ENCODE results near the gene PEX10. TPM values are rescaled to one million over a fixed set of nuclear protein-coding genes. Genes with fewer than 3 reads are reported as not detected.

Gene PEX10
- total and polyA plus RNA-seq, 2 of the 8 experiments (the other 6 are each of a cell fraction or from before 2014, with no cell fraction given): 24.3 to 26.9 TPM

GRCh38 chr1:2368053-2368744 lies 44.2 kb downstream of the PEX10 start:
- H4K8ac ChIP-seq (ENCODE audit: extremely low read depth, insufficient read depth, low read length): no peak overlapping the region
- H3K79me2 ChIP-seq (ENCODE audit: control insufficient read depth in 1 of 2, insufficient read depth in 2 of 2, low read length in 2 of 2): no peaks in the 10 kb centered on the region
- H4K20me1 ChIP-seq (replicated peaks in 1 of 2; ENCODE audit: control insufficient read depth in 1 of 2, insufficient read depth in 2 of 2, low read length in 2 of 2): no peaks in the 10 kb centered on the region
- H4K91ac ChIP-seq (replicated peaks; ENCODE audit: insufficient read length, low read length): no peak overlapping the region
- TF ChIP-seq POLR2AphosphoS5 (IDR thresholded peaks at IDR 0.05; ENCODE audit: low read depth, low read length) (no peak), JUN (IDR thresholded peaks at IDR 0.05; ENCODE audit: low read depth, low read length) (no peak), MAX (IDR thresholded peaks at IDR 0.05) (no peak), NRF1 (IDR thresholded peaks at IDR 0.05; ENCODE audit: low read depth, low read length) (no peak), RFX5 (IDR thresholded peaks at IDR 0.05; ENCODE audit: borderline replicate concordance, low read depth, low read length) (no peak), EZH2 (IDR thresholded peaks at IDR 0.05; ENCODE audit: low read depth, low read length, severe bottlenecking) (no peak), SP1 (IDR thresholded peaks at IDR 0.05; ENCODE audit: low read depth, low read length) (no peak)
- H3K4ac ChIP-seq (replicated peaks; ENCODE audit: insufficient read length, low read depth, low read length): no peak overlapping the region
- no peaks in the 10 kb centered on the region for H3K79me1 ChIP-seq (ENCODE audit: low read depth, low read length)
- no peak overlapping the region for H3K4me2 ChIP-seq (ENCODE audit: insufficient read depth in 1 of 2, low read depth in 2 of 2, low read length in 2 of 2)
- no peak overlapping the region for H3K18ac ChIP-seq (ENCODE audit: extremely low read depth, low read length)
- FAIRE-seq (no peak), DNase-seq (ENCODE audit: low read depth in 1 of 2, low spot score in 2 of 2) (no peak)
- ChIA-PET POLR2A (ENCODE audit: partially characterized antibody) (no interaction called here), CTCF (ENCODE audit: partially characterized antibody) (no interaction called here)
- H4K5ac ChIP-seq (ENCODE audit: insufficient read length, low read depth, low read length): no peak overlapping the region
- no peak overlapping the region for H2BK5ac ChIP-seq (ENCODE audit: low read depth, low read length)
- WGBS, 2 experiments (ENCODE audit: extremely low coverage in 1 of 2, insufficient coverage in 1 of 2, insufficient read length in 1 of 2, insufficient replicate concordance in 2 of 2, low coverage in 1 of 2, low lambda C conversion rate in 2 of 2, missing lambda C conversion rate in 1 of 2): 88% methylated on average over 8 of the region's 8 CpGs; no CpG with 5 or more reads in 1 of the 2 experiments
- no peaks in the 10 kb centered on the region for H3K4me1 ChIP-seq (replicated peaks in 1 of 4; ENCODE audit: control insufficient read depth in 3 of 4, insufficient read depth in 4 of 4, low read length in 3 of 4)
- H3K9me3 ChIP-seq (ENCODE audit: insufficient read depth in 2 of 2, low read depth in 1 of 2, low read length in 1 of 2): peaks cover 0 to 3% of the 10 kb centered on the region in 2 experiments; a peak in 2 of 4 replicates
- H2BK15ac ChIP-seq (ENCODE audit: low read length): no peak overlapping the region
- H3K9ac ChIP-seq (replicated peaks in 1 of 4; ENCODE audit: extremely low read depth in 1 of 4, low read depth in 3 of 4, low read length in 3 of 4): no peak overlapping the region
- H3K23ac ChIP-seq (ENCODE audit: insufficient read length): no peak overlapping the region
- no peak overlapping the region for H3K4me3 ChIP-seq (ENCODE audit: extremely low read depth in 1 of 4, insufficient read depth in 2 of 4, low read depth in 3 of 4, low read length in 4 of 4)
- H2AFZ ChIP-seq (ENCODE audit: low read length): no peak overlapping the region
- no peak overlapping the region for H2BK20ac ChIP-seq (ENCODE audit: low read length)
- H3K27me3 ChIP-seq (replicated peaks in 1 of 4; ENCODE audit: control insufficient read depth in 3 of 4, extremely low read depth in 1 of 4, insufficient read depth in 3 of 4, low read length in 3 of 4): no peaks in the 10 kb centered on the region; a peak in 1 of 7 replicates
- H2BK12ac ChIP-seq (ENCODE audit: low read depth, low read length): no peak overlapping the region
- no peak overlapping the region for H2BK120ac ChIP-seq (replicated peaks; ENCODE audit: low read depth, low read length)
- H3K56ac ChIP-seq (replicated peaks; ENCODE audit: insufficient read length, low read depth, low read length): no peak overlapping the region
- H3K14ac ChIP-seq (ENCODE audit: insufficient read length): no peak overlapping the region
- H3K36me3 ChIP-seq (ENCODE audit: control insufficient read depth in 2 of 4, insufficient read depth in 4 of 4, low read length in 3 of 4): no peaks in the 10 kb centered on the region
- H3K27ac ChIP-seq (ENCODE audit: low read depth, low read length): no peak overlapping the region
- no peak overlapping the region for H2AK5ac ChIP-seq (ENCODE audit: low read depth, low read length)
- H3K23me2 ChIP-seq (ENCODE audit: low read depth, low read length): no peaks in the 10 kb centered on the region

Measured in H1 (cell line).